DMS114 treated with DMSO at 0.1 percent for 48 hours (cell line): ENCODE measurements around the gene WNT11.

Experiments
- DNase-seq: peaks from one replicate; lab custom pipeline; 2025; ENCODE audit not compliant: unreplicated experiment; lab: John Stamatoyannopoulos, UW

The WNT11 gene

DNA sequence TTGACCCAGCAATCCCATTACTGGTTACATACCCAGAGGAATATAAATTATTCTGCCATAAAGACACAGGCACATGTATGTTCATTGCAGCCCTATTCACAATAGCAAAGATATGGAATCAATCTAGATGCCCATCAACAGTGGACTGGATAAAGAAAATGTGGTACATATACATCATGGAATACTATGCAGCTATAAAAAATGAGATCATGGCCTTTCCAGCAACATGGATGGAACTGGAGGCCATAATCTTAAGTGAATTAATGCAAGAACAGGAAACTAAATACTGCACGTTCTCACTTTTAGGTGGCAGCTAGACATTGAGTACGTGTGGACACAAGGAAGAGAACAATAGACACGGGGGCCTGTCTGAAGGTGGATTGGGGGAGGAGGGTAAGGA is 15.1 kb upstream of the WNT11 start:
- no peak for DNase-seq

DNA sequence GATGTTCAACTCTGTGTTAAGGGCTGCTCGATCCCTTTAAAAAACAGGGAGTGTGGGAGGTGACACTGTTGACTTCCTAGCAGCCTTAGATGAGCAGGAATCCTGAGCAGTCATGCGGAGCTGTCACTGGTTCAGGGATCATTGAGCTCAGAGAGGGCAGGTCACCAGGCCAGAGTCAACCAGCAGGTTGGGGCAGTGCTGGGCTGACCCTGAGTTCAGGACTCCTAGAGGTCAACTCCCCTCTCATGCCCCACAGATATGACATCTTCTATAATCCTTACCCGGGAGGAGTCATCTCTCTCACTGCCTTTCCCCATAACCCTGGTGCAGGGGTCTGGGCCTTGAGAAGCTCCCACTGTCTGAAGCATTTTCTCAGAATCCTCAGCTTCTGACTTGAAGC is 12.9 kb upstream of the WNT11 start:
- no peak for DNase-seq

DNA sequence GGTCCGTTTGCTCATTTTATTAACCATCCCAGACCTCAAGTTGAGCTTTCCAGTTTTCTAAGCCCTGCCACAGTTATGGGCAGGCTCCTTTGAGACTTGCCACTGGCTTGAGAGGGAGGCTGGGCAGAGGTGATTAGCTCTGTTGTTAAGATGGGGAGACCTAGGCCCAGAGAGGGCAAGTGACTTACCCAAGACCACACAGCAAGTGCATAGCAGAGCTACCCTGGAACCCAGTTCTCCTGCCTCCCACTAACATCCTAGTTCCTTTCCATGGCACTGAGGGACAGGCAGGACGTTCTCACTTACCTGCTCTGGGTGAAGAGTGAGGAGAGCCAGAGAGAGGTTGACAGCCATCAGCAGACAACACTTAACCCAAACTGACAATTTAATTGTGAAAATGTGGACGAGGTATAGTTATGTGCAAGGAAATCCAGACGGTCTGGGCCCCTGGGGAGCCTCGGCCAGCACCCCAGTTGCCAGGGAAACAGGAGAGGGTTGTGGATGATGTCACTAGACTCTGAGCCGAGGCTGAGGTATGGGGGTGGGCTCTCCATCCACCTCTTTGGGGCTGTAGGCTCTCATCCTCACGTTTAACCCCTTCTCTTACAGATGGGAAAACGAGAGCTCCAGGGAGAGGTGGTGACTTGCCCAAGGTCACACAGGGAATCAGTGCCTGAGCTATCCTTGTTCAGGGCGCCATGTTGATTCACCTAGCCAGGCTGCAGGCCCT is 12.3 kb upstream of the WNT11 start:
- no peak for DNase-seq

DNA sequence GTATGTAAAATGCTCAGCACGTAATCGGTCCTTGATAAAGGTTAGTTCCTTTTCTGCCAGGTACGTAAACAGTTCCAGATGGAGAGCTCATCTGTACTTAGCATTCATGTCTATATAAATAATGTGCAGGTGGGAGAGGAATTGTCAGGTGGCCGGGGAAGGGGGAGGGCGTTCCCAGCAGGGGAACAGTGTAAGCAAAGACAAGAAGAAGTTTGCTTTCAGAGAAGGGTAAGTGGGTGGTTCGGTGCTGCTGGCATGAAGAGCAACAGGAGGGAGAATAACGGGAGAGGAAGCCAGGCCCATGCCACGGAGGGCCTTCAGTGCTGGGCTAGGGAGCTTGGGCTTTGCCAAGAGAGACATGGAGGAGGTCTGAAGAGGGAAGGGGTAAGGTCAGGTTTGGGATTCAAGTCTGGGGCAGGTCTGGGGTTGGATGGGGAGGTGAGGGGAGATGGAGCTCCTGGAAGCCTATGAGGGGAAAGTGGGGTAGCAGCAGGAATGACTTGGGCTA is 11.4 kb upstream of the WNT11 start:
- no peak for DNase-seq

DNA sequence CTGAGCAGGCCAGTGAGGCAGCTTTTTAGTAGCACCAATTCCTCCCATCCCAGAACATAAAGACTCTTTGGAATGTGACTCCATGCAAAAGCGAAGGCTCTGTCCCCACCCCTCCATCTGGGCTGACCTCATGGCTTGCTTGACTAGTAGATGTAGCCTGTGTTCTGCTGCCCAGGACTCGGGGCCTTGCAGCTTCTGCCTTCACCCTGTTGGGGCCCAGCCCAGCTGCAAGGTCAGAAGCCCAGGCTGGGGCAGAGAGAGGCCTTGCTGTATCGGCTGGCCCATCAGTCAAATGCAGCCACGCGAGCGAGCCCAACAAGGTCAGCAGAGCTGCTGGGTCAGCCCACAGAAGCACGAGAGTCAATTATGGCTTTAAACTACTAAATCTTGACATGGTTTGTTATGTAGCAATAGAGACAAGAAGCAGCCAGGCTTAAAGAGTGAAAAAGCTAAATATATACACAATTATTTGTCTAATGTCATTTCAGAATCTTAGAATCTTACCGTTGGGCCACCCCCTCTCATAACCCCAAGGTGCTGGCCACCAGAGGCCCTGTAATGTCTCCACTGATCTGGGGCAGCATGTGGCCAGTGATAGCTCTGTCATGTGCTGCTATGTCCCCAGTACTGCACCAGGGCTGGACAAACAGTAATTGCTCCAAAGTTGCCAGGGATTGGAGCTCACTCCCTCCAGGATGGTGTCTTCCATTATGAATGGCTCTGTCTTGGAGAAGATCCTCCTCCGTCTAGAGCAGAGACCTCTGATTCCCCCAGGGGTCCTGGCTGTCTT is 10.4 kb upstream of the WNT11 start:
- DNase-seq = no peak

DNA sequence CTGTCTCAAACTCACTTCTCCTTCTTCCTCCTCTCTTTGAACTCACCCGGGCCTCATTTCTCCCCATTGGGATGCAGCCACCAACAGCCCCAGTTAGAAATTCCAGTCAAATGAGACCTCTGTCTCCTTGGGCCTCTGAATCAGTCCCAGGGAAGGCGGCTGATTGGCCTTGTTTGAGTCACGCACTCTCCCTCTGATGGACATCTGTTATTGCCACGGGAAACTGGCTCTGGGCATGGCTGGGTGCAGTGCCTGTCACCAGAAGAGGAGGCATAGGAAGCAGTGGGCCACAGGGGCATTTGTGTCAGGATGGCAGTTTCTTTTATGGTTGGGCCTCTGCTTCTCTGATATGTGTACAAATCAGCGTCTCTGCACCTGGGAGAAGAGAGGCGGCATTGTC is 9.6 kb upstream of the WNT11 start:
- no peak for DNase-seq

DNA sequence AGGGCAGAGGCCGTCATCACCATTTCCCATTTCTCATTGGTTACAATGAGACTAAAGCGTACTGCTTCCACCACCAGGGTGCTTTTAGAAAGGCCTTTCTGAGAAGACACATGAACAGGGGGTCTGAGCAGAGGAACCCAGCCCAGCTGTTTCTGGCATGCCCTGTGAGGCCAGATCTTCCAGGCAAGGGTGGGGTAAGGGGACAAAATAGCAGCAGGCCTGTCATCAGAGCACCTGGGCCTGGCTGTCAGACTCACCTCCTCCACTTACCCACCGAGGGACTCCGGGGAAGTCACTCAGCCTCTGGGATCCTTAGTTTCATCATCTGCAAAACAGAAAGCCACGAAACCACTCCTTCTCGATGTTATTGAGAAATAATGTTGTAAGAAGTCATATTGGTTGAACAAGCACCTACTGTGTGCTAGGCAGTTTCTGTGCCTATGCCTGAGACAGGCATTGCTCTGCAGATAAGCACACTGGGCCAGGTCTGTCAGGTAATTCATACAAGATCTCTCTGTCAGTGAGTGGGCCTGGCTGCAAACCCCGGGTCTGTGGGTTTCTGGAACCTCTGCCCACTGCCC is 8.8 kb upstream of the WNT11 start:
- DNase-seq = no peak

DNA sequence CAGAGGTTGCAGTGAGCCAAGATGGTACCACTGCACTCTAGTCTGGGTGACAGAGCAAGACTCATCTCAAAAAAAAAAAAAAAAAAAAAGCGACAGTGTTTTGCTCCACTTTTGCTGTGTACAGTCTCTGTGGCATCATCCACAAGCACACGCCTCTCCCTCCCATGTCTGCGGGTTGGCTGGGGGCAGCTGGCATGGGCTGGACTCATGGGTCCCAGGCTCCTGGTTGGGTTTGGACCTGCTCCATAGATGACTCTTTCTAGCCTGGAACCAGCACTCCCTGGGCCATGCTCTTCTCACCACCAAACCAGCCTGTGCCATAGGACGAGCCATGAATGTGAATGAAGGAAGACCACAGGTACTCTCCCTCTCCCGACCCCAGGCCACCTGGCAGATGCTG is 7.9 kb upstream of the WNT11 start:
- no peak for DNase-seq

DNA sequence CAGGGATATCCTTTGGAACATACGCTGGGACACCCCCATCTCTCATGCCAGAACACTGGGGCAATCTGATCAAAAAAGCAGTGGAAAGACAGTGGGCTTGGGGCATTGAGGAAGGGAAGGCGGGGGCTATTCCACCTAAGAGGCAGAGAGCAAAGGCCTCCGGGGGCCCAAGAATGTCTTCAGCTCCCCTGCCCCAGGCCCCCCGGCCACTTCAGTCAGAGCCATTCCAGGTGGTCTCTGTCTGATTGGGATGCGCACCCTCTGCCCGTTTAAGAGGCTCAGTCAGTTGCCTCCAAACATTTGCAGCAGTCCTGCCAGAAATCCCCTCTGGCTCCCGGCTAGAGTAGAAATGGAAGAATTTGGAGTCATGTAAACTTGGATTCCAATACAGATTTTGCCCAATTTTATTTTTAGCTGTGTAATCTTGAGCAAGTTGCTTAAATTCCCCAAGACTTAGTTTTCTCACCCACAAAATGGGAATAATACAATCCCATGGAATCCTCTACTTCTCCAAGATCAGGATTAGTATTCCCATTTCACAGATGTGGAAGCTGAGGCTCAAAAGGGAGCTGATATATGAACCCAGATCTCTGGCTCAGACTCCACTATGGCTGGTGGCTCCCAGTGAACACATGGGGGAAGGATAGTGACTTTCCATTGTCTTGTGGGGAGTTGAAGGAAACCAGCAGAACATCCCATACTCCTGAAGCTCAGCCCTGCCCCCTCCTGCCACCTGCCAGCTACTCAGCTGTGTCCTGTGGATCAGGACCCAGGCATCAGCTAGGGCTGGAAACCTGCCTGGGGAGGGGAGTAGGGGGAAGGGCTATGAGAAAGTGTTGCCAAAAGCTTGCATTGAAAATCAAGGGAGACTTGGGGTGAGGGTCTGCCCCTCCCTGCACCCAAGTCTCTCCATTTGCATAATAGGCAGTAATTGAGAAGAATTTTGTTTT is 6.1 kb upstream of the WNT11 start:
- DNase-seq = no peak

DNA sequence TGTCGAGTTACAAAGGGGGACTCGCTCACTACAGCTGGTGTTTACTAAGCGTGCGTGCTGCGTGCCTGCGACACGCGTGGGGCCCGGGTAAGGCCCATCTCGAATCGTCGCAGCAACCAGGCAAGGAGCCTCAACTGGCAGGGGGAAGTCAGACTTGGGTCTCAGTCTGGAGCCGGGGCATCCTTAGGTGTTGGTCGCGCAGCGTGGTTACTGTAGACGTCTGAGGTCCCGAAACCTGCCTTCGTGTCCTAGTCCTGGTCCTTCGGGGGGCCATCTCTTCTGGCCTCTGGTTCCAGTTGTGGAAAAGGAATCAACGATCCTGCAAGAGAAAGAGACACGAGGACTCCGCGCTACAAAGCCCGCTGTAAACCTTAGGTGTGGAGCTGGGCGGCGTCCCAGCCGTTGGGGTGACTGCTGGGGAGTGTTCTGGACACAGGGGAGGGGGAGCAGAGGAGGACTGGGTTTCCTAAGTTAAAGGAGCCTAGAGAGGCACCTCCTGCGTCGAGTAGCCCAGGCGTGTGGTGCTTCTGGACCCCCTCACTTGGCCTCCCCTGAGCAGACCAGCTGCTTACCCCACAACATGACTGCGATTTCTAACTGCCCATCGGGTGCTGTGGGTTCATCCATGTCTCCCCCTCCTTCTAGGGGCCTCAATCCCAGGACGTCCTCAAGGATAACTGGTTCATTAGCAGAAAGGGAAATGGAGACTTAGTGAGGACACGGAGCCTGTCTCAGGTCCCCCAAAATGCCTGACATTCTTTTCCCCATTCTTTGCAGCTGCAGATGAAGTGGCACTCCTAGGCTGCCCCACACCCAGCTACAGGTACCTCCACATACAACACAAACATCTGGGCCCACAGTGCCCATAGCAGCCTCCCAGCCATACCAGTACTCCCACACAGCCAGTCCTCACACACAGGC is 4.9 kb upstream of the WNT11 start:
- no peak for DNase-seq

DNA sequence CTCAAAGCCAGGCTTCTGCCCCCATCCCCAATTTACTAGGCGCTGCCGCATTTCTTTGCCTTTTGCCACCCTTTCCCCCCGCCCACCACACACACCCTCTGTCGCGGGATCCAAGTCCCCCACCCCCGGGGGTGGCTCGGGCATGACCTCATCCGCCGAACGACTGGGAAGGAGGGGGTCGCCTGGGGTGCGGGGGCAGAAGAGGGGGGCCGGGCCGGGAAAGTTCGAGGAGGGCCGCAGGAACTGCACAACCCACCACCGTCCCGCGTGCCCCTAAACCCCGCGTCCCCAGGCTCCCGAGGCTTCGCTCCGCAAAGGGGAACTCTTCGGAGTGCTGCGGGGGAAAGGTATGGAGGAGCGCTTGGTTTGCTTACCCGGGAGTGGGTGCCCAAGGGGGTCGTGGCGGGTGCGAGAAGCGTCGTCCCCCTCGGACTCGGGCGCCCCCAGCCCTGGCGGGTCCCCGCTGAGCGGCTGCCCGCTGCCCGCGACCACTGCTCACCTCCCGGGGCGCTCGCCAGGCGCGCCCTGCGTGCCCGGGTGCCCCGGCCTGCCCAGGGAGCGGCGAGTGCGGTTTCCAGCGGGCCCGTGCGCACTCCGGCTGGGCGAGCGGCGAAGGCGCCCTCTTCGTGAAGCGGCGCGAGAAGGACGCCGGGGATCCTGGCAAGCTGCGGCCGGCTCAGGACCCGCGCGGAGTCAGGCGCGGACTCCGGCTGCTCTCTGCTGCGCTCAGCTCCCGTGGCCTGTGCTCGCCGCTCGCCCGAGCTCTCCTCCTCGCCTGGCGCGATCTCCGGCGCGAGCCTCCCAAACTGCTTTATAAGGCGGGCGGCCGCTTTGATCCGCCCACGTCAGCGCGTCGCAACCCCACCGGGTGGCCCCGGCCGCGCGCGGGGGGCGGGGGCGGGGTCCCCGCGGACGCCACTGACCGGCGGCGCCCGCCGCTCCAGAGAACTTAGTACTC is 4.0 kb upstream of the WNT11 start:
- no peak for DNase-seq

DNA sequence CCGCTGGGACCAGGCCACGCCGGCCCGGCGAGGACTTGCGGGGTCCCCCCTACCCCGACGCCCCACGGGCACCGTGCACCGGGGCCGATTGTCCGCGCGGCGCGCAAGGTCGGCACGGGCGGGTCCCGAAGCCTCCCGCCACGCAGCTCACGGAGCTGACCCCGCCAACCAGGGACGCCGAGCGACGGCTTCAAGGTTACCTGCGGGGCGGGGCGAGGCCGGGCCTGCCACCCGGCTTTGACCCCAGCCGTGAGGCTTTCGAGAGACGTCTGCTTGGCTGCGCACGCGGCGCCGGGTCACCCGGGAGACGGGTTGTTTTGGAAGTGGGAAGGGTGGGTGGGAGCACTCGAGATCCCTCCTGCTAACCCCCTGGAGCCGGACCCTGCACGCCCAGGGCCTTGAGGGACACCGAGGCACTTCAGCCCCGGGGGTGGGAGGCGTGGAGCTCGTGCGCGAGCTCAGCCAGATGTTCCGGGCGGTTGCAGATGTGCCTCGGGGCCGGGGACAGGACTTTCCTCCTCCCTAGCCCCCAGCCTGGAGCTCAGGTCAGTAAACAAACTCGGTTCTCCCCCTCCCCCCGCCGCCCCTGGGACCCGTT is 3.2 kb upstream of the WNT11 start:
- no peak for DNase-seq

DNA sequence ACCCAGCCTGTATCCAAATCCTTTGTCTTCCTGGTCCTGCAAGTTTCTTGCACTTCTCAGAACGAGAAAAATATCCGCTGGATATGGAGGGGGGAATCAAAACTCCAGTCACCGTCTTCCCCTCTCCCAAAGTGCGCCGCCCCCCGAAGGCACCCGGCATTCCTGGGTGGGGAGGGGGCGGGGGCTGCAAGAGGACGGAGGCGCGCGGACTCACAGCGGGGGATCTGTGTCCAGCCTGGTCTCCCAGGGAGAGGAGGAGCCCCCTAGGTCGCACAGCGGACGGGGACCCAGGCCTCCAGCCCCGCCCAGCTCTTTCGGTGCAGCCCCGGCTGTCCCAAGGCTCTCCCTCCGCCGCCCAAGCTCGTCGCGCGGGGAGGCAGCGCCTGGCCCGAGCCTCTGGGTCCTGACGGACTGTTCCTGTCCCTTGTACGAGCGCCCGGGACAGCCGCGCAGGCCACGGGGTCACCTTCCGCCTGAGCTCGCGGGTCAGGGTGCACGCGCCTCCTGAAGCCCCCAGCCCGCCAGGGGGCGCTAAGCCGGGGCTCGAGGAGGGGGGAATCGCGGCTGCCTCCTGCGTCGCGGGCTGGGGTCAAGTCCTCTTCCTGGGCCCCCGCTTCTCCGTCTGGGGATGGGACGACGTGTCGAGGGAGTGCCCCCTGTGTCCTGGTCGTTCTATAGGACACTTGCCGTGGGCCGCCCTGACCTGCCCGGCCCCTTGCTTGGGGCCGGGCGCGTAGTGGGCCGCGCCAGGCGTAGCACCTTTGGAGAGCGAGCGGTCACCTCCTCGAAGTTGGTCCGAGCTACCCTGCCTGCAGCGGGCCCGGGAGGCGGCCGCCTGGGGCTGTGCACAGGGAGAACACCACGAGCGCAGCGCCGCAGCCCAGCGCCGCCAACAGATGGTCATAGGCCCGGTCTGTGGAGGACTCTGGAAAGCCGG is 2.4 kb upstream of the WNT11 start:
- DNase-seq = no peak

DNA sequence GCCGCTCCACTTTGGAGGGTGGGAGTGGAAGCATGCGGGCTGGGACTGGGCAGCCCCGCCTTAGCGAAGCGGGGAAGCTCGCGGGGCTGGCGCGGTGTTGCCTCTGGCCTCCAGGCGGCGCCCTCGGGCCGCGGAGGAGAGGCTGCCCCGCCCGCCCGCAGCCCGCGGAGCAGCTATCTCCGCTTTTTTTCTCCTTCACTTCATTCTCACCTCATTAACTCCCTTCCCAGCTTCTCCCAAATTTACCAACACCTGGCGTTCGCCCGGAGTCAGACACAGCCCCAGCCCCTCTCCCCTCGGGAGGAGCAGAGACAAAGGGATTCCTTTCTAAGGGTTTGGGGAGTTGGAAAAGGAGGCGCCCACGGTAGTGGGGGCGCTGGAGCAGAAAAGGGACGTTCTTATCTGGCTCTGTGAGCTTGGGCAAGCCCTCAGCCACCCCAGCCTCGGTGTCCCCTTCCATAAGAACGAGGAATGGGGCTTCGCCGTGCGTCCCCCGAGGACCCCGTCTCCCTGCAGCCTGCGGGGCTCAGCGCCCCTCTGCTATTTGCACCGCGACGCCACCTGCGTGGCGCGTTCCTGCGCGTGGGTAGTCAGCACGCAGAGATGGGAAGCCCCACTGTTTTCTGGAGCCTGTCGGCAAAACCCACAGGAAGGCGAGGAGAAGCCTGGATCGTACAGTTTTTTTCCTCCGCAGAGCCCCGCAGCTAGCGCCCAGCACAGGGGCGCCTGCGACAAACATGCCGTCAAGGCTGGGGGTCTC is 1.5 kb upstream of the WNT11 start:
- DNase-seq = peak; percentile 55

DNA sequence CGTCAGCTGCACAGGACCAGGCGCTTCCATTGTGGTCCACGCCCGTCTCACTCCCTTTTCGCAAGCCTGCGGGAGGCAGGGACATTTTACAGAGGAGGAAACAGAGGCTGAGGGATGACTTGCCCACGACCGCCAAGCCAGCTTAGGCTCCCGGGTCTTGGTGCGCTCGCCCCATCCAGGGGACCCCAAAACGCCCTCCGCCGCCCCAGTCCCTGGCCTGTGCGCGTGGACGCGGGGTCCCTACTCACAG is 300 bp downstream of the WNT11 start:
- no peak for DNase-seq

DNA sequence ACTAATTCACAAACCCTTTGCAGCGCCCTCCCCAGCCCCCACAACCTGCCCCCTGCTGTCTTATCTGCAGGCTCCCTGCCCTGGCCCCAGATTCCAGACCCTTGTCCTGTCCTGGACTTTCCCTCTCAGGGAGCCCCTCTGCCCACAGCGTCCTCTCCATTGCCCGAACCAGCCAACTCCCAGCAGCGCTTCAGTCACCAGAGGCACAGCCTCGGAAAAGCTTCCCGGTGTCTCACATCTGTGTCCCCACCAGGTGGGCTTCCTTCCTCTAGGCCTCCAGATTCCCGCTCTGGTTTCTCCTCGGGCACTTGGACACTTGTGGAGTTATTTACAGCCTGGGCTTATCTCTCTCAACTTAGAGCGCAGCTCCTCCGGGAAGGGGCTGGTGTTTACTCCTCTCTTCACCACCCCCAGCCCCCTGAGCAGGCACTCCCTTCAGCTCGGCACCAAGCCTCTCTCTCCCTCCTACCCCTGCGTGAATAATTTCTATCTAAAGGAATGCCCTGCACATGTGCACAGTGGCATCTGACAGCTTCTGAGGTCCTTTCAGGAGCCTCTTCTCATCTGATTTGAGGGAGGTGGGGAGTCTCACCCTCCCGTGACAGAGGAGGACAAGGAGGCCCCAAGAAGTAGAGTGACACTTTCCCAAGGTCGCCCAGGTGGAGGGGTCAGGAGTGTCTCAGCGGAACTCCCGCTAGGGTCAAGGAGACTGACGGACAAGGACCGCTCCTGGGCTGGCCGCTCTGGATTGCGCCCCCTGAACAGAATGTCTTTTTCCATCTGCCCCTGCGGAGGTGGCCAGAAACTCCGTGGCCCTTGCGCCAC is 838 bp downstream of the WNT11 start:
- no peak for DNase-seq
